Activated T-cell treated with anti-CD3 and anti-CD28 coated beads, Interleukin-2, amount 50 U/mL, for 4 hours (primary cell): ENCODE measurements around the gene SLC43A3. TPM values are rescaled to one million over a fixed set of nuclear protein-coding genes. Genes with fewer than 3 reads are reported as not detected.
"Not testable (repeated sequence)": the region's sequence is repeated elsewhere in the genome, so short reads cannot be mapped to it uniquely, and the experiment has no call there.

Source experiments
- ATAC-seq, 2 donors: fragments of 200-7000 bp; cut with Tn5 transposase; one replicate each; pipeline ENCODE4 v1.10.0; 2021
- DNase-seq: peaks from one replicate; pipeline ENCODE4 v3.0.0-alpha.2; 2020
- H3K27me3 Mint-ChIP-seq: one replicate; pipeline ENCODE4 v1.8.0; 2021; ENCODE audit warnings: low read depth, mixed read lengths
- H3K36me3 Mint-ChIP-seq: one replicate; pipeline ENCODE4 v1.8.0; 2022; ENCODE audit warnings: mixed read lengths; ENCODE audit not compliant: insufficient read depth
- H3K4me1 Mint-ChIP-seq: one replicate; pipeline ENCODE4 v1.8.0; 2021; ENCODE audit warnings: low read depth, mixed read lengths
- H3K4me3 Mint-ChIP-seq: one replicate; pipeline ENCODE4 v1.8.0; 2021; ENCODE audit warnings: mild to moderate bottlenecking, moderate library complexity, mixed read lengths
- H3K9me3 Mint-ChIP-seq: one replicate; pipeline ENCODE4 v1.8.0; 2021; ENCODE audit warnings: mixed read lengths
- total RNA-seq, 3 donors: library from RNA; stranded (reverse); gene quantifications; one replicate each; pipeline ENCODE4 v1.2.1, GENCODE V29; 2021

Gene SLC43A3
- total RNA-seq, 3 donors from 2014 or later = 508 to 551 (median 529) TPM

DNA sequence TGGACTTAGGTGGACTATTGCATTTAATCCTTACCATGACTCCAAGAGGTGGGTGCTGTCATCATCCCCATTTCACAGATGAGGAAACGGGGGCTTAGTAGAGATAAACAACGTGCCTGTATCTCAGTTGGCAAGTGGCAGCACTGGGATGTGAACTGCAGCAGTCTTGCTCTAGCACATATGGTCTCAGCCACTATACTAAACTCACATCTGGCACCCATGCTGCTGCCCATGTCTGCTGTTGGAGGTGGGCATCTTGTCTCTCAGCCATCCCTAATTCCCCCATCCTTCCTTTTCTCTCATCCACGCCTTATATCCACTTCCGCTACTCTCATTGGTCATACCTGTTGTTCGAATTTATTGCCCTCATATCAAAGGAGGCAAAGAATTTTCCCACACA, 49.8 kb downstream of the SLC43A3 start:
- ATAC-seq = no peak
- DNase-seq = no peak
- no peak overlapping the region for H3K4me3 Mint-ChIP-seq
- H3K36me3 Mint-ChIP-seq = no peaks in the 10 kb centered on the region
- H3K27me3 Mint-ChIP-seq = peaks cover 3% of the 10 kb centered on the region
- H3K9me3 Mint-ChIP-seq = no peaks in the 10 kb centered on the region
- H3K4me1 Mint-ChIP-seq = no peaks in the 10 kb centered on the region

DNA sequence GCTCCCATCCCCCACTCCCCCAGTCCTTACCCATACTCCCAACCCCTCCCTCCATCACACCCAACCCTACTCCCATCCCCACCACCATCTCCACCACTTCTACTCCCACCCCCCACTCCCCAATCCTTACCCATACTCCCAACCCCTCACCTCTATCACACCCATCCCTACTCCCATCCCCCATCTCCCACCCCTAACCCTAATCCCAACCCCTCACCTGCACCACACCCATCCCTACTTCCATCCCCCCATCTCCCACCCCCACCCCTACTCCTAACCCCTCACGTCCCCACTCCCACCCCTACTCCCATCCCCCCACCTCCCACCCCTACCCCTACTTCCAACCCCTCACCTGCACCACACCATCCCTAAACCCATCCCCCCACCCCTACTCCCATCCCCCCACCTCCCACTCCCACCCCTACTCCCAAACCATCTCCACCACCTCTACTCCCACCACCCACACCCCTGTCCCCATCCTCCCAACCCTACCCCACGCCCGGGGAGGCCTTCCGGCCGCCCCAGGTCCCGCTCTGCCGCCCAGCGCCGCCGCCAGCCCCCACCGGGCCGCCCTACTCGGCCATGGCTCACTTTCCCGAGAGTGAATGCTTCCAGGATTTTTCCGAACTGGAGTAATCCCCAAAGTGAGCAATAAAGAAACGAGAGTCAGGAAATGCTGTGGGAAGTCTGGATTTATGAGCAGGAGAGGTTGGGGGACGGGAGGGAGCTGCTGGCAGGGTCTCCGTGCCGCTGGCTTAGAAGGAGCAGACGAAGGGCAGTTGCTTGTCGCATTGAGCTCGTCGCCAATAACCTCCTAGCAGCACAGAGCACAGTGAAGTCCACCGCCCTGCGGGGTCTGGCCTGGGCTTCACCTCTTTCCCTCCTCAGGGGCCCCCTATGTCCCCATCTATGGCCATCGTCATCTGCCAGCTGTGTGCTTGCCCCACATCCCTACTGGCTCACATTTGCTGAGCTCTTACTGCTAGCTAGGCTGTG, 50.5 kb downstream of the SLC43A3 start:
- Mint-ChIP-seq H3K4me3 (no peak overlapping the region), H3K27me3 (peaks cover 3% of the 10 kb centered on the region), H3K9me3 (no peaks in the 10 kb centered on the region), H3K36me3 (no peaks in the 10 kb centered on the region), H3K4me1 (no peaks in the 10 kb centered on the region)
- ATAC-seq = no peak
- DNase-seq = no peak

DNA sequence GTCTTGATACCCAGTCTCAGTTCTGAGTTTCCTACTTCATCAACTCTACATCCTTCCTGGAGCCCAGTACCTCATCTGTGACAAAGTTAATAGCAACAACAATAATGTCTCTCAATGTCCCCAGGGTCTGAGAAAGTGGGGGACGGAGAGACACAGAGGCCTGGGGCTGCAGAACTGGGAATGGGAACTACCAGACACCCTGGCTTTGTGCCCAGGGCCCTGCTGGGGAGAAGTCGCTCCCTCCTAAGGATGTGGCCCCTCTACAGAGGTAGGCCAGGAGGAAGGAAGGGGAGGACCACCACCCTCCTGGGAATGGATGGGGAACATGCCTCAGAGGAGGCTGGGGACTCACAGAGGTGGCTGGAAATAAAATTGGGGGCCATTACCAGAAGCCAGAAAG, 51.4 kb downstream of the SLC43A3 start:
- Mint-ChIP-seq H3K4me3 (no peak overlapping the region), H3K4me1 (no peaks in the 10 kb centered on the region), H3K36me3 (no peaks in the 10 kb centered on the region), H3K9me3 (no peaks in the 10 kb centered on the region), H3K27me3 (peaks cover 5% of the 10 kb centered on the region)
- ATAC-seq = no peak
- no peak for DNase-seq

DNA sequence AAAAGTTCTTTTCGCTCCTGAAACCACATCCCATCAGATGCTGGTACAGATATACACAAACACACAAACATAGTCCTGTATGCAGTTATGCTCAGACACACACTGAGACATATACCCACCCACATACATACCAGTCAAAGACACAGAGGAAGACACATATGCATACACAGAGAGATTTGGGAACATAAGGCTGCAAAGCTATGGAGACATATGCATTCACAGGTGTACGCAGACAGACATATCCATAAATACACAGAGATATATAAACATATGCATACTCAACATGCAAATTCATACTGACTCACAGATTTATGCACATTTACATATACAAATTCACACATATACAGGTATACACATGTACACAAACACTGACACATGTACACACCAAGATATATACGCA, 52.0 kb downstream of the SLC43A3 start:
- no peak for DNase-seq
- ATAC-seq = no peak
- no peaks in the 10 kb centered on the region for H3K36me3 Mint-ChIP-seq
- H3K4me1 Mint-ChIP-seq = no peaks in the 10 kb centered on the region
- H3K27me3 Mint-ChIP-seq = peaks cover 5% of the 10 kb centered on the region
- H3K4me3 Mint-ChIP-seq = no peak overlapping the region
- no peaks in the 10 kb centered on the region for H3K9me3 Mint-ChIP-seq

DNA sequence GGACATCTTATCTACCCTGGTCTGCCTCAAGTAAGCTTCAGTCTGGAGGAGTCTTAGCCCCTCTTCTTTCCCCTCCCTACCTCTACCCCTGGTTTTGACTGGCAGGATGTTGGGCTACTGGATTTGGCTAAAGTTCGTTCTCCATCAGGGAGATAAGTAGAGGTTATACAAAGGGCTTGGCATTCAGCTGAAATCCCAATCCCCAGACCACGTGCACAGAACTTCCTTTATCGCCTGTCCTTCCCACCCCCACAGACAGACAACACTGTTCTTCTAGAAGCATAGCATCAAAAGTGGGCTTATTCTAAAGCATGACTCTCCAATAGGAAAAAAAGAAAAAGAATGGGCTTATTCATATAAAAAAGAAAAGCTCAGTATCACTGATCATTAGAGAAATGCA, 53.8 kb downstream of the SLC43A3 start:
- DNase-seq (no peak), ATAC-seq (no peak)
- Mint-ChIP-seq H3K4me1 (no peaks in the 10 kb centered on the region), H3K9me3 (no peaks in the 10 kb centered on the region), H3K4me3 (no peak overlapping the region), H3K27me3 (peaks cover 4% of the 10 kb centered on the region), H3K36me3 (no peaks in the 10 kb centered on the region)

DNA sequence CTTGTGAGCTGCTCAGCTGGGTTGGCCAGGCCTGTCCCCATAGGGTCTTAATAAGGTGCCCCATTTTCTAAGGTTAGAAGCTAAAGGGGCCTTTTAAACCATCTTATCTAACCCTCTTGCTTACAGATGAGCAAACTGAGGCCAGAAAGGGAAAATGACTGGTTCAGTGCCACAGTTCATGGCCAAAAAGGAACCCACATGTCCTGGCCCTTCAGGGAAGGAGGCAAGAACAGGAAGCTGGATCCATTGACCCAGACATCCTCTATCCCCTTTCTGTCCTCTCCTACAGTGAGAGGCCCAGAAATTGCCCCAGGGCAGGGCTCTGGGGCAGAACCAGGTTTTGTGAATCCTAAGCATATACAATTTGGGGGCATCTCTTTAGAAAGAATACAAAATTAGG, 56.0 kb downstream of the SLC43A3 start:
- Mint-ChIP-seq H3K9me3 (no peaks in the 10 kb centered on the region), H3K27me3 (peaks cover 4% of the 10 kb centered on the region), H3K36me3 (no peaks in the 10 kb centered on the region), H3K4me1 (no peaks in the 10 kb centered on the region), H3K4me3 (no peak overlapping the region)
- ATAC-seq (no peak), DNase-seq (no peak)

DNA sequence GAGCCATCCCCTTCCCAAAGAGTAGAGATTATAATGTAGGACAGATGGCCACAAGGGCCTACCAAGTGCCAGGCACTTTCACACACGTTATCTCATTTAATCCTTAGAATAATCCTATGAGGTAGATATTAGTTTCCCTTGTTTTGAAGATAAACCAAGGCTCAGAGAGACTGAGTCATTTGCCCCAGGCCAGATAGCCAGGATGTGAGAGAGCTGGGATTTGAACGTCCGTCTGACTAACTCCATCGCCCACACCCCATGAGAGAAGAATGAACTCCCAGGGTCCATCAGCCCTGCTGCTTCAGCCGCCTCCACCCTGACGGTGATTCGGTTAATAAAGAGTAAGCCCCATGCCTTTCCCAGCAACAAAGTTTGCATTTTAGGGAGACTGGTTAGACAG, 56.7 kb downstream of the SLC43A3 start:
- Mint-ChIP-seq H3K4me1 (no peaks in the 10 kb centered on the region), H3K9me3 (no peaks in the 10 kb centered on the region), H3K36me3 (no peaks in the 10 kb centered on the region), H3K27me3 (peaks cover 6% of the 10 kb centered on the region), H3K4me3 (no peak overlapping the region)
- ATAC-seq = no peak
- no peak for DNase-seq

DNA sequence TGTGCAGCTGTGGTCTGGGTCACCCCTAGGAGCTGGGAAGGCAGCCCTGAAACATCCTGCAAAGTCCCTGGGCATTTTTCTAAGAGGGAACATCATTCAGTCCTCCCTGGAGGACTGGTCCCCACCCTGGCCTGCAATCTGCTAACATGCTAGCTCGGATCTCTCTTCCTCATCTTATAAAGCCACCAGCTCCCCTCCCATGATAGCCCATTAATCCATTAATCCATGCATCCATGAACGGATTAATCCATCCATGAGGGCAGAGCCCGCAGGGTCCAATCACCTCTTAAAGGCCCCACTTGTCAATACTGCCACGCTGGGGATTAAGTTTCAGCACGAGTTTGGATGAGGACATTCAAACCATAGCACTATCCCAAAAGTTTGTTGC, 58.1 kb downstream of the SLC43A3 start:
- H3K27me3 Mint-ChIP-seq = peaks cover 9% of the 10 kb centered on the region
- no peaks in the 10 kb centered on the region for H3K4me1 Mint-ChIP-seq
- H3K4me3 Mint-ChIP-seq = no peak overlapping the region
- ATAC-seq = no peak
- H3K36me3 Mint-ChIP-seq = no peaks in the 10 kb centered on the region
- no peak for DNase-seq
- H3K9me3 Mint-ChIP-seq = no peaks in the 10 kb centered on the region

DNA sequence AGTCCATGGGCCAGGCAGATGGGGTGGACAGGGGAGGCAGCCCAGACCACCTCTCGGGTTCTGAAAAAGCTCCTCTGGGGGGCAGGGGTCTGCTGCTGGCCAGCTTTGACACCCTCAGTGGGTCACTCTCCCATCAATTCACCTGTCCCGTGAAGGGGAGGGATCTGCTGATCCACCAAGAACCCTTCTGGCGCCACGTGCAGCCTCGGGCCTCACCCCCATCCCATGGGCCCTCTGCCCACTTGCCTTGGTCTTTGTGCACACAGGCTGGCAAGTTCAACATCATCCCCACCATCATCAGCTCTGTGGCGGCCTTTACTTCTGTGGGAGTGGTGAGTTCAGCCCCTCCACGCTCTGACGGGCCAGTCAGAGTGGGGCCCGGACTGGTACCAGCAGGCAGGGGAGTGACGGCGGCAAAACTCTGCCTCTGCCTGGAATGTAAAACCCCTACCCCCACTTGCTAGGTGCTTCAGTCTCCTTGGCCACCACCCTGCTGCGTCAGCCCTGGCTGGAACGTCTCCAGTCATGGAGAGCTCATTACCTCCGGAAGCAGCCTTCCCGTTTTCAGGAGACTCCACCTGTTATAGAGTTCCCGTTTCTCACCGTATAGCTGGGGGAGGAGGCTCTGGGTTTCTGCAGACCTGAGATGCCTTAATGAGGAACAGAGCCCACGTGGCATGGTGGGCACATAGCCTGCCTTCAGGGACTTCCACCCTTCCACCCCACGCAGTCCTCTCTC, 58.6 kb downstream of the SLC43A3 start:
- Mint-ChIP-seq H3K27me3 (peaks cover 9% of the 10 kb centered on the region), H3K36me3 (no peaks in the 10 kb centered on the region), H3K9me3 (peaks cover under 1% of the 10 kb centered on the region), H3K4me3 (no peak overlapping the region), H3K4me1 (no peaks in the 10 kb centered on the region)
- DNase-seq (no peak), ATAC-seq (no peak)

DNA sequence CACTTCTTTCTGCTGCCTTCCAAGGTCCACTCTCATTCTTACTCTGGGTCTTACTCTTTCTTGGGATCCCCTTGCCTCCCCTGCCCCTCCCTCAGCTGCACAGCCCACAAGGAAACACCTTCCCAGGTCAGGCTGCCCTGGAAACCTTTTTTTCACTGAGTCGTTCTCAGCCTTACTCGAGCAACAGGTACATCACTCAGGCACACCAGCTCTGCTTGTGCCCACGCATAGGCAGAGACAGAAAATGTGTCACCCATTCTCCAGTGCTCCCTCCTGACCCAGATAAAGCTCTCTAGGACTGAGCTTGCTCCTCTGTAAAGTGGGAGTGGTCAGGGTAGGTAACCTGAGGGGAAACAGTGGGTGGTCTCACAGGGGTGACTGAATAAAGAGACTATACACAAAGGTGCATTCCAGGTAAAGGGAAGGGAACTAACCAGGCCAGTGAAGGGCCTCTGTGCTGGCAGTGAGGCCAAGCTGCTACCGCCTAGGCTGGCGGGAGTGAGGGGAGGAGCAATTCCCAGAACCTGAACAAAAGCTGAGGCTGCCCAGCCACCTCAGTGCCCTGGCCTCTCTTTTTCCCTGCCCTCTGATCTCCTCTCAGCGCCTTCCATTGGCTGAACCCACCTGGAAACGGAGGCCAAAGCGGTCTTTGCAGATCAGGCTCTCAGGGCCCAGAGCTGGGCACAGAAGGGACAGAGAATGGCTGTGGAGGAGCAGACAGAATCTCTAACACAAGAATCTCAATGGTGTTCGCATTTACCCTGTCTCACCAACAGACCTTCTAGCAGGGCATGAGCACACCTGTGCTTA, 61.9 kb downstream of the SLC43A3 start:
- ATAC-seq (no peak), DNase-seq (no peak)
- Mint-ChIP-seq H3K9me3 (peaks cover 6% of the 10 kb centered on the region), H3K36me3 (no peaks in the 10 kb centered on the region), H3K27me3 (peaks cover 12% of the 10 kb centered on the region), H3K4me1 (no peaks in the 10 kb centered on the region), H3K4me3 (no peak overlapping the region)

DNA sequence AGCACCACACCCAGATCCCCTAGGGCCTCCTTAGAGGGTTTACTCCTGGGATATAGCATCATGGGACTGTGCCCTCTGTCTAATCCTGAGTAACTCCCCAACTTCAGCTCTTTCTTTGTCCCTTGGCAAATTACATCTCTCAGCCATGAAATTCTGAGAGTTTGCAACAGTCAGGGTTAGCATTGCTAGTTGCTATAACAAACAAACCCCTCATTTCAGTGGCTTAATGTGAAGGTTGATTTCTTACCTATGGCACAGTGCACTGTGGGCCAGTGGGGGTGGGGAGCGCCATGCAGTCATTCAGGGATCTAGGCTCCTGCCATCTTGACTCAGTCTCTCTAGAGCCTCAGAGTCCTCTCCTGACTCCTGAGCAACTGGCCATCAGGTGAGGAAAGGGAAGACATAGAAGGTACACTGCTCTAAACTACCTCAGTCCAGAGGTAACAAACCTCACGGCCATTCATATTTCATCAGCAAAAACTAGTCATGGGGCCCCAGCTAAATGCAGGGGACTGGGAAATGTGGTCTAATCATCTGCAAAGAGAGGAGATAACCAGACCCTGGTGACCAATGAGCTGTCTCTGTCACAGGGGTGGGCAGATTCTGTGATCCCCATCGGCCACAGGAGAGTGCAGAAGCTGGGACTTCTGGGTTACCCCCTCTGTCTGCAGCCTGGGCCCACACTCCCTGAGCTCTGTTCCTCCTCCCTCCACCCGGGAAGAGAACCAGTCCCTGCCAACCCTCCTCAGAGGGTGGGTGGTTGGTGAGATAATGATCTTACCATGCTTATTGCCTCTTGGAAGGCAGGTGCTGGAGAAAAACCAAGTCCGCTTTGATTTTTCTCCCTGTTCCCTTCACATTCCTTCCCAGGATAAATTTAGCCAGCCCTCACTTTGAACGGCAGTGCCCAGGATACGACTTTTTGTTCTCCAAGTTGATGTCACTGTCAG, 63.5 kb downstream of the SLC43A3 start:
- Mint-ChIP-seq H3K4me3 (no peak overlapping the region), H3K9me3 (peaks cover 6% of the 10 kb centered on the region), H3K27me3 (peaks cover 9% of the 10 kb centered on the region), H3K36me3 (no peaks in the 10 kb centered on the region), H3K4me1 (no peaks in the 10 kb centered on the region)
- DNase-seq = no peak
- ATAC-seq = no peak

DNA sequence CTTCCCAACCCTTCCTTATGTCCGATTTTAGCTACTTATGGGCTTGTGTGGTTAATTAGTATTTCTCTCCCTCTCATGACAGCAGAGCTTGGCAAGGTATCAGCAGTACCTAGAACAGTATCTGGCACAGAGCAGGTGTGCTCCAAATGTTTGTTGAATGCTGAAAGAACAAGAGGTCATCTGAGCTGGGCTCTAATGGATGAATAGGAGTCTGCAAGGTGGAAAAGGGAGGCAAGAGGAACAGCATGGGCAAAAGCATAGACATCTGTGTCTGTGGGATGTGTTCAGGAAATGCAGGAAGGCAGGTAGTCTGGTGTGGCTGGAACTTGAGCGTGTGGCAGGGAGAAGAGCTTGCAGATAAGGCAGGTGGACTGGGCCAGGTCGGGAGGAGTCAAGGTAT, 65.0 kb downstream of the SLC43A3 start:
- H3K27me3 Mint-ChIP-seq = peaks cover 9% of the 10 kb centered on the region
- DNase-seq (no peak), ATAC-seq (no peak)
- H3K36me3 Mint-ChIP-seq = no peaks in the 10 kb centered on the region
- H3K9me3 Mint-ChIP-seq = peaks cover 6% of the 10 kb centered on the region
- no peak overlapping the region for H3K4me3 Mint-ChIP-seq
- H3K4me1 Mint-ChIP-seq = no peaks in the 10 kb centered on the region

DNA sequence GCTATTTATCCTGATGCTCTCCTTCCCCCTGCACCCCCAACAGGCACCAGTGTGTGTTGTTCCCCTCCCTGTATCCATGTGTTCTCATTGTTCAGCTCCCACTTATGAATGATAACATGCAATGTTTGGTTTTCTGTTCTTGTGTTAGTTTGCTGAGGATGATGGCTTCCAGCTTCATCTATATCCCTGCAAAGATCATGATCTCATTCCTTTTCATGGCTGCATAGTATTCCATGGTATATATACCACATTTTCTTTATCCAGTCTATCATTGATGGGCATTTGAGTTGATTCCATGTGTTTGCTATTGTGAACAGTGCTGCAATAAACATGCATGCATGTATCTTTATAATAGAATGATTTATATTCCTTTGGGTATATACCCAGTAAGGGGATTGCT, 65.5 kb downstream of the SLC43A3 start:
- not testable (repeated sequence) for H3K4me3 Mint-ChIP-seq, H3K36me3 Mint-ChIP-seq, H3K4me1 Mint-ChIP-seq, DNase-seq, ATAC-seq, H3K9me3 Mint-ChIP-seq, H3K27me3 Mint-ChIP-seq
